GM12874 (cell line): ENCODE data around the gene TCF7L1.
A peak's percentile ranks its signal among the peaks of the same experiment; 100 is the strongest.

Source experiments
- CTCF ChIP-seq: IDR thresholded peaks from 2 replicates; pipeline ENCODE4 v1.5.1; 2011; ENCODE audit warnings: low read depth, mild to moderate bottlenecking, control low read depth, low read length, moderate library complexity; ENCODE audit not compliant: insufficient read depth

The TCF7L1 gene

DNA sequence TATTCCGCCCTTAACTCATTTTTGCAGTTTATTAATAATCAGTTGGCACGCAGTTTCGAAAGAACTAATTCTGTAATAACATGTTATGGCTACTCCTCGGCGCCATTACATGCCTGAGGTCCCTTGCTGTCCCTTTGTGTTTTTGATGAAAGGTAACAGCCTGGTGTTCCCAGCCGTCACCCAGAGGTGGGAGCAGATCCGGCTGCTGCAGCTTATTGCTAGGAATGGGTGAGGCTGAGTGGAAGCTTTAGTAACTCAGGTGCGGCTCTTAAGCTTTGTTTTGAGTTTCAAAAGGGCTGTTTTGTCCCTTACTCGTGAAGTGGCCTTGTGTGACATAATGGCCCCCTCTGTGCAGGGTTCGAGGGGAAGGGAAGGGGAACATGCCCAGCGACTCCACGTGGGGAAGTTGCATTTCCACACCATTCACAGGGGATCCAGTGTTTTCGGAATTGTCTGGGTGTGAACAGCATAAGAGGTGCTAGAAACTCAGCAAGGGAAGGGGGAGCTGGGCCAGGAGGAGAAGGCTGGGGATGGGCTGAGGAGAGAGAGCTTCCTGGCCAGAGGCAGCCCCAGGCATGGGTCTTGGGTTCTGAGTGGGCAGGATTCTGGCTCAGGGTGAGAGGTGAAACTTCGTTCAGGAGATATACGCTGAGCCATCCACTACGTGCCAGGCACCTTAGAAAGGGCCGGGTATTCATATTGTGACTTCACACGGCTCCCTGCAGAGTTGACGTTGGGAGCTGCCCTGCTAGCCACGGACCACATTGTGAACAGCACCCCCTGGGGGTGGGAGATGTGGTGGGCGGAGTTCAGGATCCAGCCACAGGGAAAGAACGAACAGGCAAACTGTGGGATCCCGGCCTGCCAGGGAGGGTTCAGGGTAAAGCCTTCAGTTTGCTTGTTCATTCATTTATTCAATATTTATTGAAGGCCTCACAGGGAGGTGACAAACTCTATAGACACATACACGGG is 110.2 kb downstream of the TCF7L1 start:
- TF ChIP-seq CTCF: peak; percentile 44

DNA sequence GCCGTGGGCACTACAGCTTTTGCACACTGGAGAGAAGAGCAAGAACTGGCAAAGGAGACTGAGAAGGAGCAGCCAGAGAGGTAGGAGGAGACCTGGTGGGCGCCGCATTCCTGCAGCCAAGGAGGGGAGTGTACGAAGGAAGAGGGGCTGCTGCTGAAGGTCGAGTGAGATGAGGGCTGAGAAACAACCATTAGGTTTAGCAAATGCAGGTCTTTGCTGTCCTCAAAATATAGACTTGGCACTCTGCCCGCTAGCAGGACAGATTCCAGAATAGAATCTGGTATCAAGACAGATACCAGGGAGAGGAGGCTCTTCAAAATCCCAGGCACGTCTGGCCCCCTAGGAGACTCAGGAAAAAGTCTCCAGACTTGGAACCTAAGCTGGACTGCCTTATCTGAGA is 111.6 kb downstream of the TCF7L1 start:
- no peak for TF ChIP-seq CTCF

- no peak for TF ChIP-seq CTCF
Observed at GRCh38 chr2:85245891-85246290, 112.7 kb downstream of the TCF7L1 start.

GRCh38 chr2:85246348-85246747 is 113.2 kb downstream of the TCF7L1 start:
- no peak for TF ChIP-seq CTCF

- no peak for TF ChIP-seq CTCF
Observed at GRCh38 chr2:85247610-85248009, 114.4 kb downstream of the TCF7L1 start.

GRCh38 chr2:85248773-85249509 is 115.7 kb downstream of the TCF7L1 start:
- no peak for TF ChIP-seq CTCF

DNA sequence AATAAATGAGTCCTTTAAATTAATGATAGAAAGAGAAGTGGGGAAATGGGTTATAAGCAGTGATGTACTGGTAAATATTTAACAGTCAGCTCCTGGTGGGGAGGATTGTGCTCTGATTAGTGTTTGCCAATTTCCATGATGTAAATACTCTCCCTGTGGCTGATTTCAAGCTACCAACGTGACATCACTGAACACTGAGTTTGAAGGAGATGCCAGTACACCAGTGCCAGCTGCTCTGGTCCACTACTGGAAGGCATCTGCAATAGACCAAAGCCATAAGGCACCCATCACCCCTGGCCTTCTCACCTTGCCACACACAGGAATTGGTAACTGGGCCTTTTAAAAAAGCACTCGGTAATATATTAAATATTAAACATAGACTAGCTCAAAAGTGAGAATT is 116.9 kb downstream of the TCF7L1 start:
- TF ChIP-seq CTCF: no peak
